Measurements from ENCODE around the gene KCTD6. TPM values are rescaled to one million over a fixed set of nuclear protein-coding genes. Genes with fewer than 3 reads are reported as not detected.

The KCTD6 gene
- total RNA-seq, 1 donor from 2014 or later: 10.7 TPM

DNA sequence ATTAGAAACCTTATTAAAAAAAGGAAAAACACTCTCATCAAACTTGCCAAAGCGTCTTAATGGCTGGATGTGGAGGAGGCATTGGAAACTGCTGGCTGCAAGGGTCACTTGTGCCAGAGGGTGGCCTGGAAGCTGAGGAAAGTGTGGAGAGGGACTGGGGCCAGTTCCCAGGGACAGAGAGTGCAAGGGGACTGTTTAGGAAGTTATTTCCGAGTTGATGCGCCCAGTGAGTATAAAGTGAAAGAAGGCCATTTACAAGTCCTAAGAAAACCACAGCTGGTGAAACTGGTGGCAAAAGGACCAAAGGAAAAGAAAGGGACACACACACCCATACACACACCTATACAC is 7.2 kb upstream of the KCTD6 start:
- intact Hi-C loops (cut with micrococcal nuclease): no loop called here

DNA sequence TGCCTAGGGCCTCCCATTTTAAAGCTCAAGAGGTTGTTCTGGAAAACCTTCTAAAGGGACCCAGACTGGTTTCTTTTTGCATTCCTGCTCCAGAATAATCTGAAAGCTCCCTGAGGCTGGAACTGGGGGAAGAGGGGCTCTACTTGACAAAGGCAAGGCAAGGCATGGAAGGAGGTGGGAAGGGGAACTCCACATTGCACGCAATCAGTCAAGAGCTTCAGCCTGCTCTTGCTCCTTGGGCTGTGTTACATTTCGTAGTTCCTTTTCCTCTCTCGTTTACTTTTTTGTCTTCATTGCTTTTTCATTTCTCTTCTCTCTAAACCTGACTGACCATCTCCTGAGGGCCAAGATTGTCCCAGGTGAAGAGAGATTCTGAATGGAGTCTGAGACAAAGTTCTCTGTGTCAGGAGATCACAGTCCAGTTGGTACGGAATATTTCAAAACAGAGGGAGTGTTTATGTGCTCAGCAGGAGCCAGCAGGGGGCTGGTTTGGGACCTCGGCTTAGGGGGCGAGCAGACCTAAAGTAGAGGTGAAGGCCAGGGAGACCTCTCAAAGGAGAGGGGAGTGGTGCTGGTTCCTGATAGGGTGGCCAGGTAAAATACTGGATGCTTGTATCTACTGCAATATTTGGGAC is 6.0 kb upstream of the KCTD6 start:
- intact Hi-C loops (cut with micrococcal nuclease): no loop called here

DNA sequence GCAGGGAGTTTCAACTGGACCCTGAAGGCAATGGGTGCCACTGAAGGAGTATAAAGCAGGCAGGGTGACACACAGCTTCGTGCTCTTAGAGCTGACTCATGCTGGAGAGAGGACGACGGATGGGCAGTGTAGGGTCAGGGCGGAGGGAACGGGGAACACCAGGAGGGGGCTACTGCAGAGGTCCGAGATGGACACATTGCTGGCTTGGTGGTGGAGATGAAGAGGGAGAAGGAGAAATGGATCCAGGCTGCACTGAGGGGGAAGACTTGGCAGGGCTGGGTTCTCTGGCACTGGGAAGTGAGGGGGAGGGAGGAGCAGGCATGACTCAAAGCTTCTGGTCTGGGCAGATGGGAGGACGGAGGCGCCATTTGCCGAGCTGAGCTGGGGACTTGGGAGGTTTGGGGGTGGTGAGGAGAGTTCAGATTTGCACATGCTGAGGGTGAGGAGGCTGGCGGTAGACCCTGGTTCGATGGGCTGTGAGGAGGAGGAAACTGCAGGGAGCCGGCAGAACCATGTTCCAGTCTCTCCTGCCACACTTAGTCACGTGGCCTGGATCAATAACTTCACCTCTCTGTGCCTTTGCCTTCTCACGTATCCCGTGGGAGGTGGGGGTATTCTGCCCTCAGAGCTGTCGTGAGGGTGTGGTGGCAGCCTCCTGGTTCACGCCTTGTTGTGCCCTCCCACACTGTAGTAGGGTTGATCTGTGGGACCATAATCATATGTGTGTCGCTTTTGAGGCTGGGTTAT is 4.6 kb upstream of the KCTD6 start:
- intact Hi-C loops (cut with micrococcal nuclease): no loop called here

DNA sequence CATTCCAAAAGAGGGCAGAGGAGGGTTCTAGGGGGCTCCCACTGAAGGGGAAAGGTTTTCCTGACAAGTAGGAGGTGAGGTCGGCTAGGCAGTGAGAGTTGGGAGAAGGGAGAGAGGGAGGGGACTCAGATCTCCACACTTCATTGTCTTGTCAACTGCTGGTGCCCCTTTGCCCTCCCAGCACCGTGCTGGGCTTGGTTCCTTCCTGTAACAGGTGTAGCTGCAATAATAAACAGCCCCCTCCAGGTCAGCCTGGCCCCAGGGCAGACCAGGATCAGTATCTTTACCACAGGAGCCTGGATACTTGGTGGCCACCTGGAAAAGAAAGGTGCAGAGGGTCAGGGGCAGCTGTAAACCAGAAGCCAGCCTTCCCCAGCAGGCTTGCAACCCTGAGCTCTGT is 2.9 kb upstream of the KCTD6 start:
- intact Hi-C loops (cut with micrococcal nuclease): no loop called here

DNA sequence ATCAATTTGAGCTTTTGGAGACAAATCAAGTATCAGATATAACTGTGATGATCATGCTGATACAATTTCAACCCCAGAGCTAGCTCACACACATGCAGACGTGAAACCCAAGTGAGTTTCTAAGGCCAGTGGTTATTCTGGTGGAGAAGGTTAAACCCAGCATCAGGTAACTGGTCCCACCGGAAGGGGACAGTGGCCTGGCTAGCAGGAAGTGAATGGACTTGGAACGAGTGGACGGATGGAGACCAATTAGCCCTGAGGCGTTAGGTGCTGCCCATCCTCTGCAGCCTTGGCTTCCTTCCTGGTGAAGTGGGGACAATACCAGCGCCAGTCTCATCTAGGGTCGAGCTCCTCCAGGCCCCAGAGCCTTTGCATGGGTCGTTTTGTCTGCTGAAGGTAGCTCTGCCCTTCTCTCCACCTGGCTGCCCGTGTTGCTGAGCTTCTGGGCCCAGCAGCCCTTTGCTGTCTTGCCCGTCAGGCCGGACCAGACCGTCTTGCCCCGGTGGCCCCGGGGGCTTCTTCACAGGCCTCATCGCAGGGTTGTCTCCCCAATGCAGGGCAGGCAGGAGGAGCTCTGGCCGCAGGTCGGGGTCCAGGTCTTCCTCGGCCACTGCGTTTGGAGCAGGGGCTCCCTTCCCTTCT is 915 bp upstream of the KCTD6 start:
- intact Hi-C loops (cut with micrococcal nuclease): loop anchor here (1.0 to 5.0 kb wide), 7 partner anchors 28 to 1574 kb away; partner anchors contain the start of genes ABHD6, CFAP20DC, HTD2 and PDHB

DNA sequence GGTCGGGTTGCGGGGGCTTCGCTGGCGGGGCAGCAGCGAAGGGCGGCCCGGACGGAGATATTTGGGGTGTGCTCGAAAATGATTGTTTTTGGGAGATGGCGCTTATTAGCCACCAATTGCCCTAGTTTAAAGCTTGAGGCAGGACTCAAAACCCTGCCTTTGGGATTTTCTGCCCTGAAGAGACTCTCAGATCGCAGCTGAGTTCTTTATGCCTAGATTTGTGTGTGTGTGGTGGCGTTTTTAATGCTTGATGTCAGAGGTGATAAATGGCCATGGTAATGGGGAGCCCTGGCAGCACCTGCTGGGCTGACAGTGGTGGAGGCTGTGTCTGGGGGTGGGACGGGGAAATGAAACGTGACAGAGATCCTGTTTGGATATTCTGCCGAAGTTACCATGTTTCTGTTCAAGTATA is 604 bp downstream of the KCTD6 start:
- intact Hi-C loops (cut with micrococcal nuclease): loop anchor here (1.0 to 5.0 kb wide), 5 partner anchors 21 to 1575 kb away; partner anchors contain the start of genes ABHD6 and CFAP20DC

DNA sequence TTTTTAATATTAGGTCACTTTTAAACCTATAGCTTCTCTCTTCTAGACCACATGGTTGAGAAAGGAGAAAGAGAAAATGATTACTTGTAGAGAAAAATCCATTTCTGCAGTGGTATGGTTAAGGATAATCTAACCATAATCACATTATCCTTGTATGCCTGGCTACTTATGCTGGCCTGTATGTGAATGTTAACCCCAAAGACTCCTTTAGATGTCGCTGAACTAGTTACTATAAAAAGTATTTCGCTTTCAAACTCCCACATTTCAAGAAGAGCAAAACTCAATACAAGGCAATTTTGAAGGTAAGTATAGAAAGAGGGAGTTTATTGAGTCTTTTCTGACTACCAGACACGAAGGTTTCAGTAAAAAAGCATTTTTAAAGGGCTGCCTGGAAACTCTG is 2.2 kb downstream of the KCTD6 start:
- intact Hi-C loops (cut with micrococcal nuclease): loop anchor here (5.0 kb wide), 3 partner anchors 257 to 1577 kb away; partner anchors contain the start of genes ABHD6 and CFAP20DC

DNA sequence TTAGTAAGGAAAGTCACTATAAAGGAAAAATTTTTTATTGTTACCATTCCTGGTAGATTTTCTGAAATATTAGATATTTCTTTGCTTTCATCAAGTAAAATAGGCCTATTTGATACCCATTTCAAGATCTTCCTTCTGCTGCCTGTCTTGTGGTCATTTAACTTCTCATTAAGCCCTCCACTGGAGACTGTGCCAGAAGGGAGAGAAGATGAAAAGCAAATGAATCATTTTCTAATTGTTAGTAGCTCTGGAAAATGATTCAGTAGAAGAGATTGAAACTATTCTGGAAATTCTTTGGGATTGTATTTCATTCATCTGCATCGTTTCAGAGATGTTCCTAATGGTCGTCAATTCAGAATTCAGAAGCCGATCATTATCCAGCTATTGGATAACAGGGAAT is 3.2 kb downstream of the KCTD6 start:
- intact Hi-C loops (cut with micrococcal nuclease): no loop called here

DNA sequence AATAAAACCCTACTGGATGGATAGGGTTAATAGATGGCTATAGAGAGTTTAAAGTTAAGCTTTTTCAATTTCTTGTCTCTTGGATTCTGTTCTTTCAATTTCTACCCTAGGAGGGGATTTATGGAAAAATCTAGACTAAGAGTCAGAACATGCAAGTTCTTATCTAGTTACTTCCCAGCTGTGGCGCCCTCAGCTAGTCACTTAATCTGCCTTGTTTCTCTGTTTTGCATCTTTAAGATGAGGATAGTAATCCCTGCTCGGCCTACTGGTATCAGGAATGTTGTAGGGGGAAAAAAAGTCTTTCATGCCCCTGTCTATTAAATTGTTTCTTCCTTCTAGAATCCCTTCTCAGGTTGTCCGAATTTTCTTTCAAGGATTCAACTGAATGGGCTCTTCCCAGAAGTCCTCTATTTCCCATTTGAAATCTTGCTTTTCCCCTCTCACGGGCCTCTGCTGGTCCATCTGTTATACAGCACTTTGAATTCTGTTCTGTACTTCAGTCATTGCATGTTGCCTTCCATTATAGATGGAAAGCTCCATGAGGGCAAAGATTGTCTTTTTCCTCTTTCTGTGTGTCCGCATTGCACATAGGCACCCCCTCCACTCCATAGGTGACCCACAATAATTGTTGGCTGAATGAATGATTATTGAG is 4.4 kb downstream of the KCTD6 start:
- intact Hi-C loops (cut with micrococcal nuclease): no loop called here

DNA sequence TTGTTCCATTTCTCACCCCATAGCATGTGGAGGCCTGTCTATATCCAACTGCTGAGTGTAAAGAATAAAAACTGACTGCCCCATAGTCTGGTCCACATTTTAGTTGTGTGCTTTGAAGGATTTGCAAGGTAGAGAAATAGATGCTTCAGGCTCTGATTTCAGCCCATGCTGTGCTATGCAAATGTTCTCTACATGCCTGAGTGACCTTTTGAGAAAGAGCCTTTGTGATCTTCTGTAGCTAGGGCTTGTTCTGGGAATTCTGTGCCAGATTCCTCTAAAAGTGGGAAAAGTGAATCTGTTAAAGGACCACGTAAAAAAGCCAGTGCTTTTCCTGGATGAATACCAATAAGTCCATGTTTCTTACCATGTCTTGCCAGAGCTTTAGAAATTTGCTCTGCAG is 5.2 kb downstream of the KCTD6 start:
- intact Hi-C loops (cut with micrococcal nuclease): no loop called here

DNA sequence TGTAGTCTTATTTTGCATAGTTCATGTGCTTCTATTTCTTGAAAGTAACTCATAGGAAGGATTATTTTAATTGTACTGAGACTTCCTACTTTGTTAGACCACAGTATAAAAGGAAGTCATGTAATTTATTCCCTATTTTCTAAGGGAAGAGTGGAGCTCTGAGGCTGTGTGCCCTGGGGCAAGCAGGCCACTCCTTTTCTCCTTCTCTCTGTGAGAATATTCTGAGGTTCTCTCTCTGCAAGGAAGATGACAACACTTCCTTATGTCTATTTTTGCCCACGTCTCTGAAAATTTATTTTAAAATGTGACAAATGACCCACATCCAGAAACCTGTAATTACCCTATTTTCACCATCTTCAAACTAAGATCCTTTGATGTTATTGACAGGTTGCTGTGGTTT is 11.0 kb downstream of the KCTD6 start:
- intact Hi-C loops (cut with micrococcal nuclease): no loop called here

DNA sequence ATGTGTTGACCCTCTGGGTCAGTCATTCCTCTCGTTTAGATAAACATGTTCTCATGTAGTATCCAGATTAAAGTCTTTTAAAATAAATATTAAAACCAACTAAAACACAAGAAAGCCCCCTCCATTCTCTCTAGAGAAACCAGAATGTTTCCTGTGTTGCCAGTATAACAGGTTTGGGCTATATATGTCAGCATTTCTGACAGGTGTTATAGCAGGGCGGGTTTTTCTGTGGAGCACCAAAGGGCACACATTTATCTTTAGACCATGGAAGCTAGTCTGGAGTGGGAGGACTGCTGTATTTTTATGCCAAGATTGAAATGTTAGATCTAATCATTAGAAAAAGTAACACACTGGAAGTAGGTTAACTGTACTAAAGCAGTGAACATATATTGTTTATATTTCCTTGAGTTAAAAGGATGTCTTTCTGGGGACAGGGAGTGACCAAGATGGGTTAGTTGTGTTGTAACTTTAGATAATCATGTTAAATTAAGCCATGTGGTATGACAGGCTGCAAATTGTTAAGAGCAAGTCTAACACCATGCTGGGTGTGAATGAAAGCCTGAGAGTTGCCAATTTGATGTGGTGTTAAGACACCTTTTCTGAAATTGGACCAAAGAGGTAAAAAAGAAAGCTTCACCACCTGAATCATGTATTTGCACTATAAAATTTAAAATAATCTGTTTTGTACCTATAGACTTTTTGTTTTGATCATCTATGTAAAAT is 15.6 kb downstream of the KCTD6 start:
- intact Hi-C loops (cut with micrococcal nuclease): no loop called here

DNA sequence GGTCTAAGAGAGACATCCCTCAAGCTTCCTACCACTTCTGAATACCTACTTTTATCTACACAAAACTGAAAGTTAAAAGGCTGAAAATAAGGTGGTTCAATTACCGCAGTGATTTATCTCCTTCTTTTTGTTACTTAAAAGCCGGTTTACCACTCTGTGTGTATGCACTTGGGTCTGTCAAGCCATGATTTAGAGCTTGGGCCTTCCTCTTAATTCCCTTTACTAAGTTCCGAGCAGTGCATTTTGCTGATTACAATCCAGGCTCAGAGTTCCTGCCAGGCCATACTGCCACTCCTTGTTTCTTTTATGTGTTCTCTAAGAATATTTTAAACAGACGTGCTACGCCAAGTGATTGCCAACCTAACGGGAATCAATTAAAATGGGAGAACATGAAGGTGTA is 16.5 kb downstream of the KCTD6 start:
- intact Hi-C loops (cut with micrococcal nuclease): no loop called here

DNA sequence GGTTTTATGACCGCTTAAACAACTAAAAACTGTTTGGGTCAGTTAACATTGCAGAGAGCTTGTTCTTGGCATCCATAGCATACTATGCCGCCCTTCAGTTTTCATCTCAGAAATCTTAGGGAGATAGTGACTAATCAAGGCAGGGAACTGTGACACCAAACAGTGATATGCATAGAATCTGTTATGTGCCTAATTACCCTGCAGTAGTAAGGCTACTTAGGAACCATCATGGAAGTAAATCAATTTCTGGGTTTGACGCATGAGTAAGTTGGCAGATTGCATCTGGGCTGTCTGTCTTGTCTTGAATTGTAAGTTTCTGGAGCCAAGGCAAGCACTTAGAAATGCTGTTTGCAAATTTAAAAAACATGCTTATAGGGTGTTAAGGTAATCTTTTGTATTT is 22.5 kb downstream of the KCTD6 start:
- intact Hi-C loops (cut with micrococcal nuclease): no loop called here

DNA sequence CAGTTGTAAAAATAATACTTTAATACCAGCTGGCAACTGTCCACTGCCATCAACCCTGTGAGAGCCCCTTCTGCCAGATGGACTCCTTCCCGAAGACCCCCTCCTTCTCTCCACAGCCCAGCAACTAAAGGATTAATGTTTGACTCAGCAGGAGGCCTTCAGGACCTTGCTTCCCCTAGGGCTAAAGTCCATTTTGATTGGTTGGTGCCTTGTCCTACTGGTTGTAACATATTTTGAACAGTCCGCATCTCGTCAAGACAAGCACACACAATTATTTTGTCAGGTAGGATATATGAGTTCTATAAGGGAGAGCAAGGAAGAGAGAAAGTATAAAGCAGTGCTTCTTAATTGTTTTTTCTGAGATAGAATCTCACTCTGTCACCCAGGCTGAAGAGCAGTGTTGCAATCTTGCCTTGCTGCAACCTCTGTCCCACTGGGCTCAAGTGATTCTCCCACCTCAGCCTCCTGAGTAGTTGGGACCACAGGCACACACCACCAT is 26.4 kb downstream of the KCTD6 start:
- intact Hi-C loops (cut with micrococcal nuclease): no loop called here

DNA sequence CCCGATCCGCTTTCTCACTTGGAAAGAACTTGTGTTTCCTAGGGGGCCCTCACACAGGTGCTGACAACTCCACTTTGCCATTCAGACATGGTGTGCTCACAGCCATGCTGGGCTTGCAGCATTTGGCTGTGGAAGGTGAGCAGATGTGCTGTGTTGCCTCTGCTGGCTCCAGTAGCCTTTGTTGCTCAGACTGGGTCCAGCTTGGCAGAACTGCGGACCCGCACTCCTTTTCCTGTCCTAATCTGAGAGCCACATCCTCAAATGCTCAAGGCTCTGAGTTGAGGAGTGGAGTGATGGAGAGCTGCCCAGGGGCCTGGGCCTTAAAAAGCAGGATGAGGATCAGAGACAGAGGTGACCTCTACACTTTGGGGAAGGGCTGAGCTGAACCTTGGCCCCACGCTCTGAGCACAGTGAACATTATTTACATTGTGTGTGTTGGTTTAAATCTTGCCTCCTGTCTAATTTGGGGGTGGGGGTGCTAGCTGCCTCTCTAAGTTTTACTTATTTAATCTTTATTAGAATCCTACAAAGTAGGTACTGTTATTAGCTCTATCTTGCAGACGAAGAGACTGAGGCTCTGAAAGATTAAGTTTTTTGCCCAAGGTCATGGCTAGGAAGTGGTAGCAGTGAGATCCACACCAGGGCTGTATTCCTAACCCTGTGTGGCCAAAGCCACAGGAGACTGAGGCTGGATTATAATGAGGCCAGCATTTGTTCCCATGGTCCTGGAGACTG is 27.9 kb downstream of the KCTD6 start:
- intact Hi-C loops (cut with micrococcal nuclease): no loop called here

DNA sequence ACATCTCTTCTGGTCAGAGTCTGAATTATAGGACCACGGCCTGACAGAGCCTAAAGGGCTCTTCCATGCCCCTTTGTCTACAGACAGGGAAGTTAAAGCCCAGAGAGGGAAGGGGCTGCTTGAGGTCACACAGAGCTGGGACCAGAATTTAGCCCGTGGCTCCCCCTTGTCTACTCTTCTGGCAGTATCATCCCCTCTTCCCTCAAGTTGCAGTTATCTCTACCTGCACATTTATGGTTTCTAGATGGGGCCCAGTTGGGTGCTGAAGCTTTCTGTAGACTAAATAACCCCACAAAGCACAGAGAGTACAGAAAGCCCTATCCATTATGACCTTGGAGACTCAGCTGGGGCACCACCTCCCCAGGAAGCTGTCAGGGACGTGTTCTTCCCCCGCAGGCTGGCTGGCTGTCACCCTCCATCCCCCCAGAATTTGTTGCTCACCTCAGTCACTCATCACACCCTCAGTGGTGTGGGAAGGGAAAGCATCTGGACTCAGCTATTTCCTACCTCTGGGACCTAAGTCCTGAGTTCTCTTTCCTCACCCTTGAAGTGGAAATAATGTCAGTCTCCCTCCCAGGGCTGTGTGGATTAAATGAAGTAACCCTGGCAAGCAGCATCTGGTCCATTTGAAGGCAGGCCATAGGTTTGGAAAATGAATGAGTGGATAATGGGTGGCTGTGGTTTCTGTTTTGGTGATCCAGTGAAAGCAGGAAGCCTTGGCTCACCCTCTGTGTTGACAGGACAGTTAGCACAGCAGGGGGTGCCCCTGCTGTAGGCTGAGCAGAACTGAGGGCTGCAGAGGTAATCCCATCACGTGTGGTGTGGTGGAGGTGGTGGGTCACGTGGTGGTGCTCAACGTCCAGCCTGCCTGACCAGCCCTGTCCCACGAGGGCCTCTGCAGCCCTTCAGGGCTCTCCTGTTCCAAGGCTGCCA is 28.8 kb downstream of the KCTD6 start:
- intact Hi-C loops (cut with micrococcal nuclease): no loop called here

DNA sequence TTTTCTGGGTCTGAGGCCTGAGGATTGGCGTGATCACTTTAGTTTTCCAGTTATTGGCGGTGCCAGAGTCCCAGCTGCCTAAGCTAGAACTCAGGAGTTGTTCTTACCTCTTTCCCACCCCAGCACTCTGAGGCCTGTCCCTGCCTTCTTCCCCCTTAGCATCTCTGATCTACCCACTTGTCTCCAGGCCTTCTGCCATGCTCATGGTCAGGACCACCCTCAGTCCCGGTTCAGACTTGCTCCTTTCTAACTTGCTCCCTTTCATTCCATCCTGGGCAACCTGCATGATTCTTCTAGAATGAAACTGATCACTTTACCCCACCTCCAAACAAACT is 29.4 kb downstream of the KCTD6 start:
- intact Hi-C loops (cut with micrococcal nuclease): no loop called here

DNA sequence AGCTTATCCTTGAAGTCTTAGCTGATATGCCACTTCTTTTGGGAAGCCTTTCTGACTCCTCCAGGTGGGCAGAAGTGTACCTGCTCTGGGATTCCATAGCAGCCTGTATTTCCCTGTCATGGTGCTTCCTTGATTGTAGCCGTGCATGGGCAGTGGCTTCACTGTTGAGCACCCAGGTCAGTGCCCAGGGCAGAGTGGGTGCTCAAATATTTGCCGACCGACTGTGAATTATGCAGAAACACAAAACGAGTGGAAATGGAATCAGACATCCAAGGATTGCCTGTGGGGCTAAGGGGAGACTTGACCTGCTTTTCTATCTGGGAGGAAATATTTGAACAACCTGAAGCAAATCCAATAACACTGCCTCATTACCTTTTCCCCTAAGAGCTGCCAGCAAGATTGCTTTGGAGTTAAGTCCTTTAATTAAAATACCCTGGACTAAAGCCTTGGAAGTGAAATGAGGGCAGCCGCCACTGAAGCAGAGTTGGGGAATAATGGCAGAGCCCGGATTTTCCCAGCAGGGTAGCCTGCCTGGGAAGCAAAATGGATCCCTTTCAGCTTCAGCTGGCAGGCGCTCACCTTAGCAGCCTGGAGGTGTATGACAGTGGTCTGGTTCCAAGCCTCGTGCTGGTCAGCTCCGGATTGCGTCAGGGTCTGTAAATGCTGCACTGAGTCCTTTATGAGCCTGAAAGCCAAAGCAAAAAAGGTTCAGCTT is 30.2 kb downstream of the KCTD6 start:
- intact Hi-C loops (cut with micrococcal nuclease): no loop called here

Measured in T-helper 2 cell treated with Interferon-gamma antibody and Interleukin-4, amounts not matched to agents 100 ng/mL and 5 ng/mL, for 36 hours (primary cell).